ACC112 (cell line): ENCODE data around the gene HOXD13.
A peak's percentile ranks its signal among the peaks of the same experiment; 100 is the strongest.

Source experiments
- H2AFZ ChIP-seq: fragments of 200-600 bp; sonication (generic); one replicate; pipeline ENCODE4 v1.6.0; 2017; ENCODE audit warnings: antibody characterized with exemption, low read length; ENCODE audit not compliant: unreplicated experiment
- H3K27ac ChIP-seq: fragments of 200-600 bp; sonication (generic); 2 replicates; pipeline ENCODE4 v1.5.1; 2014; ENCODE audit warnings: low read depth, mild to moderate bottlenecking, antibody characterized with exemption, low read length, moderate library complexity
- H3K27me3 ChIP-seq: fragments of 200-600 bp; sonication (generic); 2 replicates; pipeline ENCODE4 v1.6.1; 2014; ENCODE audit warnings: mild to moderate bottlenecking, antibody characterized with exemption, low read length, moderate library complexity, mixed read lengths; ENCODE audit not compliant: insufficient read depth
- H3K36me3 ChIP-seq: fragments of 200-600 bp; sonication (generic); 2 replicates; pipeline ENCODE4 v1.6.1; 2016; ENCODE audit warnings: mild to moderate bottlenecking, antibody characterized with exemption, low read length, moderate library complexity, mixed read lengths; ENCODE audit not compliant: insufficient read depth
- H3K4me1 ChIP-seq: fragments of 200-600 bp; sonication (generic); one replicate; pipeline ENCODE4 v1.6.1; 2016; ENCODE audit warnings: low read length, mixed read lengths; ENCODE audit not compliant: insufficient read depth, unreplicated experiment, control insufficient read depth
- H3K4me3 ChIP-seq: fragments of 200-600 bp; sonication (generic); 2 replicates; pipeline ENCODE4 v1.5.1; 2014; ENCODE audit warnings: mild to moderate bottlenecking, low read depth, low read length
- H3K79me2 ChIP-seq: fragments of 200-600 bp; sonication (generic); one replicate; pipeline ENCODE4 v1.6.0; 2016; ENCODE audit warnings: low read length; ENCODE audit not compliant: control insufficient read depth, unreplicated experiment, insufficient read depth

HOXD13 gene

GRCh38 chr2:176092270-176093144 is at the start of gene HOXD13:
HOXD13 (plus strand) TSS chr2:176092721; CDS start chr2:176092891, 170 bp downstream.
- H3K79me2 ChIP-seq = no peaks in the 10 kb centered on the region
- no peaks in the 10 kb centered on the region for H3K36me3 ChIP-seq
- H2AFZ ChIP-seq = no peak within 1 kb of the TSS
- H3K4me1 ChIP-seq = no peaks in the 10 kb centered on the region
- peak within 1 kb of the TSS; percentile 49; the same call in 1 of the 2 replicates for H3K4me3 ChIP-seq
- peaks cover 98% of the 10 kb centered on the region for H3K27me3 ChIP-seq
- H3K27ac ChIP-seq = no peak within 1 kb of the TSS

DNA sequence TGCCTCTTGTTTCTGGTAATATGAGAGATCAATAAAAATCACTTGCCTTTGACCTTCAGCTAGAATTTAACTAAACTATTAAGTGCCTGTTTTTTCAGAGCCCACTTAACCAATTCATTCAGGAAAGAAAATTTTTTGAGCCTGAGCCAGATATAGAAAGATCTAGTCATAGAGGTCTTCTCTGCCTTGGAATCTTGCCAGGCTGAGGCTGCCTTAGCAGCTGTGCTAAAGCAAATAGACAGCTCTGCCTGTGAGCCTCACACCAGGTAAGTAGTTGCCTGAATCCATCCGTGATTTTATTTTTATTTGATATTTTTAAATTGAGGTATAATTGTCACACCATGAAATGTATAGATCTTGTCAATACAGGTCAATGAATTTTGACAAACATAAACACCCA is 36.1 kb upstream of the HOXD13 start:
- no peak overlapping the region for H3K27ac ChIP-seq
- no peaks in the 10 kb centered on the region for H3K79me2 ChIP-seq
- H3K4me3 ChIP-seq = no peak overlapping the region
- H3K27me3 ChIP-seq = peaks cover 74% of the 10 kb centered on the region
- H3K4me1 ChIP-seq = no peaks in the 10 kb centered on the region
- H2AFZ ChIP-seq = no peak overlapping the region
- no peaks in the 10 kb centered on the region for H3K36me3 ChIP-seq

- Histone ChIP-seq H3K36me3 (no peaks in the 10 kb centered on the region), H3K27me3 (peaks cover 93% of the 10 kb centered on the region), H3K27ac (no peak overlapping the region), H3K4me1 (peaks cover 4% of the 10 kb centered on the region), H3K4me3 (no peak overlapping the region), H2AFZ (no peak overlapping the region), H3K79me2 (no peaks in the 10 kb centered on the region)
Measured at GRCh38 chr2:176063958-176064357, 28.6 kb upstream of the HOXD13 start.

DNA sequence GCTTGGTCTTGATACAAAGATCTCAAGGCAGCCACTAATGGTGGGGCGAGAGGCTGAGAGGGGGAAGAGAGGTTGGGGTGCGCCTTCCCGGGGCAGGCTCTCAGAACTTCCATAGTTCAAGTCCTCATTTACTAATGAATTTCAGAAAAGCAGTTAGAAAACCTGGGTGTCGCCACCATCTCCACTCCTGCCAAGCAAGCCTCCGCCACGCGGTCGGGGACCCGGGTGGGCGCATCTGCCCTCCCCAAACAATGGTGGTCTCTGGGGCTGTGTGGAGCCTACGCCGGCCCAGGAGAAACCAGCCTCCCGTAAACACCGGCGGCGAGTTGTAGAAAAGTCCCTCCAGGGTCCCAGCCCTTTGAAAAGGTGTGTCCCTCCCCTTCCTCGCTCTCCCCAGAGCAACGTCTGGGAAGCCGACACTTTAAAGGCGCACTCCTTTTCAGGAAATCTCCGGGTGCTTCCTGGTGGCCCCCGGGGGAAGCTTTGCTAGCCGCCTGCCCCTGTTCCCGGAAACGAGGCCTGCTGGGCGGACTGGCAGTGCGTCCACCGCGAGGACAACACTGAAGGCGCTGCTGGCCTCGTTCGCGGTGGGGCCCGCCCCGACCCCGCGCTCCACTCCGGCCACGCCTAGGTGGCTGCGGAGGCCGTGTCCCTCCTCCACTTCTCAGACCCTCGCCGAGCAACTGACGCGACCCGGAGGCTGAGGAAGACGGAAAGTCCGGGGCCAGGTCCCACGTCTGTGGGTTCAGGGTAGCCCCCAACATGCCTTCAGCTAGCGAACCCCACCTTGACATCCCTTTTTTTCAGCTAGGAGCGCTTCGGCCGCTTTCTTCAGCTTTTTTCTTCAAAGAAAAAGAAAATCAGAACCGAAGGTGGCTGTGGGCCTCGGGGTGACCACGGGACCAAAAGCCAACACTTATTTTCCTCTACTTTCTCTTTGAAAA is 25.6 kb upstream of the HOXD13 start:
- H2AFZ ChIP-seq = peak overlapping the region; percentile 55
- H3K79me2 ChIP-seq = no peaks in the 10 kb centered on the region
- peaks cover 97% of the 10 kb centered on the region for H3K27me3 ChIP-seq
- peaks cover 4% of the 10 kb centered on the region for H3K4me1 ChIP-seq
- H3K27ac ChIP-seq = no peak overlapping the region
- H3K36me3 ChIP-seq = no peaks in the 10 kb centered on the region
- H3K4me3 ChIP-seq = peak overlapping the region; percentile 72

GRCh38 chr2:176067589-176068418 is 24.7 kb upstream of the HOXD13 start:
- peaks cover 4% of the 10 kb centered on the region for H3K4me1 ChIP-seq
- H3K27ac ChIP-seq = no peak overlapping the region
- H3K27me3 ChIP-seq = peaks cover 97% of the 10 kb centered on the region
- no peaks in the 10 kb centered on the region for H3K79me2 ChIP-seq
- H2AFZ ChIP-seq = peak overlapping the region; percentile 55
- peak overlapping the region; percentile 72 for H3K4me3 ChIP-seq
- no peaks in the 10 kb centered on the region for H3K36me3 ChIP-seq

DNA sequence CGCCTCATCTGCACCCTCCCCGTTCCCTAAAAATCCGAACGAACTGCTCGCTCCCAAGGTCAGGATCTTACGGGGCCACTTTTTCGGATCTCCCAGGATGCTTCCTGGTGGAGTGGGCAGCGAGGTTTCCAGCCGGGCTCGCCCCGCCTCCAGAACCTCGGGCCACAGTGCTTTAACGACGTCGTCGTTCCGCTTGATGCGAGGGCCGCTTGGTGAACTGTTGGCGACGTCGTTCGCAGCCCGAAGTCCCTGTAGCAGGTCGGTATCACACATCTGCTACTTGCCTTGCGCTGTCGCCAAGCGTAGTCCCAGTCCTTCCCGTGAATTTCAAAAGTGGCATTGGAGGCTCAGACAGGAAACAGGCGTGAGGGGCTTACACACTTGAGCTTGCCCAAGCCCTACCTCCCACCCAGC is 24.1 kb upstream of the HOXD13 start:
- Histone ChIP-seq H3K27ac (no peak overlapping the region), H3K27me3 (peaks cover 97% of the 10 kb centered on the region), H3K79me2 (no peaks in the 10 kb centered on the region), H3K36me3 (no peaks in the 10 kb centered on the region), H3K4me3 (peak overlapping the region; percentile 50; the same call in 1 of the 2 replicates), H3K4me1 (peaks cover 4% of the 10 kb centered on the region), H2AFZ (no peak overlapping the region)

DNA sequence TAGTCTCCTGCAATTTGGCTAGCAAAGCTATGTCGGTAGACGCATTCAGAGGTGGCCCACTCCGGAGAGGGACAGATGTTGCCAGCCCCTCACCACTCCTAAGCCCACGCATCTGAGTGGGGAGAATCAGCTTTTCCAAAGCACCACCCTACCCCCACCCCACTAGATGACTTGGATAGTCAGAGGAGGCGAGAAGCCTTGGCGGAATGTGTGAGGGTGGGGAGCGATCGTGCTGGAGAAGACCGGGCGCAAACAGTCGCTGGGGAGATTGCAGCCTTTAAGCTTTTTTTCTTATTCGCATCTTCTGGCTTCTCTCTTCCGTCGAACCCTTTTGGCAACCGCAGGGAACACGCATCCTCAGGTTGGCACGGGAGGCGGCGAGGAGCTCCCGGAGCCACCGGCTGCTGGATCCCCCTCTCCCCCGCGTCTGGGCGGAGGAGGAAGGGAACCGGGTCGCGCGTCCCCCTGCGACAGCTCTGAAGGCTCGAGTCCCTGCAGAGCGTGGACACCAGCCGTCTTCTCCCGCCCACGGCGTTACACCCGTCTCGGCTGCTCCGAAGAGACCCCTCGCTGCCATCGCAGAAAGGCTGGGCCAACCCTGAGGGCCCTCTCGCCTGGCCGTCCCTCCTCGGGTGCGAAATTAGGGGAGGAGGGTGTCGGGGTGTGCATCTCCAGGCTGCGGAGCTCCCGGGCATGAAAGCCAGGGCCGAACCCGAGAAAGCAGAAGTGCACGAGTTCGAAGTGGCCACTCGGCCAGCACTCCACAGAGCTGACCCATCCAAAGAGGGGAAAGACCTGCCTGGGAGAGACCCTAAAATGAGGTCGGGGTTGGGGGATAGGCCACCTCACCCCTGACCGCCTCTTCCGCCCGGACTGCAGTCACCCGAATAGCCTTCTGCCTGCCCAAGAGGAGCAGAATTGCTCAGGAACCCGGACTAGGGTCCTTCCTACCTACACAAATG is 20.9 kb upstream of the HOXD13 start:
- no peaks in the 10 kb centered on the region for H3K79me2 ChIP-seq
- H3K4me1 ChIP-seq = peaks cover 4% of the 10 kb centered on the region
- no peaks in the 10 kb centered on the region for H3K36me3 ChIP-seq
- H3K4me3 ChIP-seq = no peak overlapping the region
- no peak overlapping the region for H2AFZ ChIP-seq
- no peak overlapping the region for H3K27ac ChIP-seq
- peaks cover 100% of the 10 kb centered on the region for H3K27me3 ChIP-seq

DNA sequence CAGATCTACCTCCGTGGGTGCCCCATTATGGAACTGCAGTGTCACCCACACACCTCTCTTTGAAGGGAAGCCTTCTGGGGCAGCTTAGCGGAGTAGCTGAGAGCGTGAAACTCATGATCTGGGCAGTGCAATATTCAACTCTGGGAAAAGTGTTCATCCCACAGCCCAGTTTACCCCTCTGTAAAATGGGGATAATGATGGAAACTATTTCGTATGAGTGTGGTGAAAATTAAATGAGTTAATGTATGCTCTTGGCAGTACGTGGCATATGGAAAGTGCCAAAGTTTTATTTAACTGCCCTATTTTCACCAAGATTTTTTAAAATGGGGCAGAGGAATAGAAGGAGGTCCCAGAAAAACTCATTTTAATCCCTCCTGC is 20.2 kb upstream of the HOXD13 start:
- no peak overlapping the region for H3K27ac ChIP-seq
- H3K36me3 ChIP-seq = no peaks in the 10 kb centered on the region
- H3K4me3 ChIP-seq = no peak overlapping the region
- H2AFZ ChIP-seq = no peak overlapping the region
- peaks cover 4% of the 10 kb centered on the region for H3K4me1 ChIP-seq
- H3K27me3 ChIP-seq = peaks cover 100% of the 10 kb centered on the region
- H3K79me2 ChIP-seq = no peaks in the 10 kb centered on the region

DNA sequence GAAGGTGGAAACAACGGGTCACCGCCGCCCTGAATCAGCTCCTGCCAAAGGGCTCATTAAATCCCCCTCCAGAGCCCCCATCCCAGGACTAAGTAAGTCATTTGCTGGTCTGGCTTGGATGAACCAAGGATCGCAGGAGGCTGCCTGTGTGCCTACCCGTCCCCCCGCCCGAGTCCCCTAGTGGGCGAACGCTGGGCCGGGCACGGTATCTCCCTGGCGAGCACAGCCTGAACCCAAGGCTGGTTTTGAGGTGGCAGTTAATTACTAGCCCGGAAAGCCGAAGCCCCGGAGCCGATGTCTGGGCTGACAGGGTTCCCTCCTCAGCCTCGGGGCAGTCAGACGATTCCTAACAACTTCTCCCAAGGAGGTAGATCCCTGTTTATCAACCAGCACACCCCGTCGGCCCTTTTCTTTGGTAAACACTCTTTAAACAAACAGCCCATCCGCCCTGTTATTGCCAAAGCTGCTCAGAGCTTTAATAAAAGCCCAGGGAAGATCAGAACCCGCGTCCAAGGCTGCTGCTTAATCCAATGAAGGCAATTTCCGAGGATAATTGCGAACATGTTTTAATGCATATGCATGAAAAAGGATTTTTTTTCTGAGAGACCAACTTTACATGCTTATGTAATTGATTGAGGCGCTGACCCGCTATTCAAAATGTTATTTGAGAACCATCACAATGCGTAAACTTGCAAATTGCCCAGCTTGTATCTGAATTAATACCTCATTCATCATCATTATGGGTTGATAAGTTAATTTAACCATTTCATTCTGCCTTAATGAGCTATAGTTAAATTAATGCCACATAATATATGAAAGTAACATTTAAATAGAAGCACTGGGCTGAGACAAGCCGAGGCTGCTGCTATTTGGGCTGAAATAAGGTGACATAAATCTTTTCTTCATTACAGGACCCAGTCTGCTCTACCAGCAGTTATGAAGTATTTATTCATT is 19.3 kb upstream of the HOXD13 start:
- Histone ChIP-seq H3K27me3 (peaks cover 100% of the 10 kb centered on the region), H3K36me3 (no peaks in the 10 kb centered on the region)

More for the DNA sequence above, 19.3 kb upstream of the HOXD13 start:
- no peaks in the 10 kb centered on the region for H3K4me1 ChIP-seq
- no peaks in the 10 kb centered on the region for H3K79me2 ChIP-seq
- H3K4me3 ChIP-seq = no peak overlapping the region
- no peak overlapping the region for H2AFZ ChIP-seq
- no peak overlapping the region for H3K27ac ChIP-seq
